Activated T-cell treated with anti-CD3 and anti-CD28 coated beads, Interleukin-2, amount 50 U/mL, for 48 hours (primary cell): ENCODE results near the gene GPR158.

Experiments used
- DNase-seq, 2 experiments: peaks; one replicate each; pipeline ENCODE4 v3.0.0-alpha.2; 2020

GPR158 gene

DNA sequence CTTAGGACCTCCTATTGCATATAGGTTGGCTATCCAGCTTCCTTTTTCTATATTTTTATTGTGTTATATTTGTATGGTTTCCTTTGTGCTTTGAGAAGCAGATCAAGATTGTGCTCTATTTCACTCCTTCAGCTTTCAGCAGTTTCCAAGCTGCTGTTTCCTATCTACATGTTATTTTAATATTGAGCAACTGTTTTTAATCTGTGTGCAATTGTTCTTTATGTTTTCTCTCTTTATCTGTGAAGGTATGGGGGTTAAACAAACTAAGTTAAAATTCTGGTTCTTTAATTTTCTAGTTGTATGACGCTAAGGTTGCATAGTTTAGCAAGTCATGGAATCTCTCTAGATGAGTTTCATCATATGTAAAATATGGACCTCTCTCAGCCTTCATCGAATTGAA lies 251.0 kb downstream of the GPR158 start:
- DNase-seq: no peak

DNA sequence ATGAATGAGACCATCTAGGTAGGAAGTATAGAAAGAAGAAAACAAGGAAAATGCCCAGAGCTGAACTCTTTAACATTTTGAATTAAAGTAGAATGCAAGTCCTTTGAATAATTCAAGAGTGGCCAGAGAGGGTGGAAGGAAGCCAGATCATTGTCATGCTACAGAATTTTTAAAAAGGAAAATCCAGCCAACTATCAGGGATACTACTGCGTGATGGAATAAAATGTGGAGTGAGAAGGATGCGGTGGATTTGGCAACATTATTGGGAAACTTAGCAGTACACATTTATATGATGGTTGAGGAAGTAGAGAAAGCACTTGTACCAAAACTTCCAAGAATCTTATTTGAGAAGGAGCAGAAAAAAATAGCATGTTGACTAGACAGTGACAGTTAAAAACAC lies 261.6 kb downstream of the GPR158 start:
- DNase-seq: no peak

DNA sequence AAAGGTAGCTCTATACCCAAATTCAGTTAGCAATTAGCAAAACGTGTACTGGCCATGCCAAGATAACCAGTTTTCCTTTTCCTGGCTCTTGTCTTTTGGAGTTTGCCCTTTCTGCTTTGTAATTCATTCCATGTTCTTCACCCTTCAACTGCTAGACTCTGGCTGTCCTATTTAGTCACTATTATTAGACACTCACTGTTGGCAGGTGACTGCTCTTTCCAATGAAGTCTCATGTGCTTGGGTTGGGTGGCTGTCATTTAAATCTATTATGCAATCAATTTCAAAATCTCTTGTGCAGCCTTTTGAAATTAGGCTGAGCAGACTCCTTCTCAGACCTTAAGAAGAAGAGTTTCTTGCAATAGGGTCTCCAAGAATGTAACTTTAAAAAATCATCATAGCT lies 266.5 kb downstream of the GPR158 start:
- DNase-seq: no peak

DNA sequence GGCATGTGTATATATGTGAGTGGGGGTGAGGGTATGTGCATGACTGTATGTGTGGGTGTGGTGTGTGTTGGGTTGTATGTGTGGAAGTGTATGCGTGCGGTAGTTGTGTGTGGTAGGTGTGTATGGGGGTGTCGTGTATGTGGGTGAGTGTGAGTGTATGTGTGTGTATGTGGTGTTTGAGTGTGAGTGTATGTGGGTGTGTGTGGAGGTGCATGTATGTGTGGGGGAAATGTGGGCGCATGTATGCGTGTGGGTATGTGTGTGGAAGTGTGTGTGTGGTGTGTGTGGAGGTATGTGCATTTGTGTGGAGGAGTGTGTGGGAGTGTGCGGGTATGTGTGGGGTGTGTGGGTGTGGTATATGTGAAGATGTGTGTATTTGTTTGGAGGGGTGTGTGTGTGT lies 269.5 kb downstream of the GPR158 start:
- DNase-seq: no peak

DNA sequence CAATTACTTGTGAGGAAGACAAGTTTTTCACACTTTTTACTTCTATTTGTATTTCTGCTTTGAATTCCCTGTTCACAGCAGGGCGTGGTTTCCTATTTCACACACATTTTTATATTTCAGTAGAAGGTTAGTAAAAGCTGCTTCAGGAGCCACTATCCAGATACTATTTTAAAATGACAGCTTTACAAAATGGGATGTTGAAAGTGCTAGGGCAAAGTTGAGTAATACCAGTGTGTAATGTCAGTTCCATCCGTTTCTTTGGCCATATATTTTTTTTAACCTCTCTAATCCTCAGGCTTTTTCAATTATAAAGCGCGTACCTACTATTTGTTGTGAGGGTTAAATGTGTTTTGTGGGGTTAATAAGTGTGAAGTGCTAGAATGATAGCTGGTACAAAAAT lies 276.6 kb downstream of the GPR158 start:
- DNase-seq: no peak

DNA sequence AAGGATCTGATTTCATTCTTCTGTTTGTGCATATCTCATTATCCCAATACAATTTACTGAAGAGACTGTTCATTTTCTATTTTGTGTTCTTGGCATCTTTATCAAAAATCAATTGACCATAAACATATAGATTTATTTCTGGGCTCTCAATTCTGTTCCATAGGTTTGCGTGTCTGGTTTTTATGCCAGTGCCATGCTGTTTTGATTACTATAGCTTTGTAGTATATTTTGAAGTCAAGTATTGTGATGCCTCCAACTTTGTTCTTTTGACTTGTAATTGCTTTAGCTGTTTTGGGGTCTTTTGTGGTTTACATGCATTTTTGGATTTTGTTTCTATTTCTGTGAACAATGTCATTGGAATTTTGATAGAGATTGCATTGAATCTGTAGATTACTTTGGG lies 278.8 kb downstream of the GPR158 start:
- DNase-seq: no peak

DNA sequence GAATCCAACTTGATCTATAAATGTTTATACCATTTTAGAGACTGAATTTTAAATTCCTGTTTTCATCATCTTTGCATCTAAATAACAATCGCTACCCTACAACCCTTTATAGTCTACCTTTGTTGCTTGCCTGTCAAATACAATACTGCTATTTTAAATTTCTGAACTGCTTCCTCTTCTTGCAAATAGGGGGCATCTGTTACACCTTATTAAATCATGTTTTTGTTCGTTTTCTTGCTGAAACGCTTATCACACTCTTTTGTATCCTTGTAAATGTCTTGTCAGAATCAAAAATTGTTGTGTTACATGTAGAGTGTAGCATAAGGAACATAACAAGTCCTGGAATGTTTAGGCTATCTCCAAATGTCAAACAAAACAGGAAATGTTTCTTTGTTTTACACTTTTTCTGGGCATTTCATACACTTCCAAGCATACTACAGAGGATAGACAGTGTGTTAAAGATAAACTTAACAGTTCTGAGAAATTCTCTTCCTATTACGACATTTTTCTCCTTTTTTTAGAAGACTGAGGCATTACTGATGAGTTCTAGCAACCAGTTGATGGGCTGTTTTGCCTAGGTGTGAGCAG lies 281.3 kb downstream of the GPR158 start:
- no peak for DNase-seq

DNA sequence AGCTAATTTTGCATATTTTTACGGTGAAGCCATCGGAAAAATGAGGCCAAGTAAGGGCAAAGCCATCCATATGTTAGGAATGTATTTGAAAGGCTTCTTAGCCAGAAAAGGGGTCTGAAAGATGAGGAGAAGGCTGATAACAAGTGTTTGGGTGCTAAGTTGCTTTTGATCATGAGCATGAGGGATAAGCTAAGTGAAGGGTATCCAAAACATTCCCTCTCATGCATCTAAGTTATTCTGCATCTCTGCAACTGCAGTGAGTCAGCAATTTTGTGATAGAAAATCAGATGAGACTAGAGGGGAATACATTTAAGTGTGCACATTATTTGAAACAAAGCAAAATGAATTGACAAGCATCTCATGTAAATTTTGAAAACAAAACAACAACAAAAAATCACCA lies 282.8 kb downstream of the GPR158 start:
- DNase-seq: no peak

DNA sequence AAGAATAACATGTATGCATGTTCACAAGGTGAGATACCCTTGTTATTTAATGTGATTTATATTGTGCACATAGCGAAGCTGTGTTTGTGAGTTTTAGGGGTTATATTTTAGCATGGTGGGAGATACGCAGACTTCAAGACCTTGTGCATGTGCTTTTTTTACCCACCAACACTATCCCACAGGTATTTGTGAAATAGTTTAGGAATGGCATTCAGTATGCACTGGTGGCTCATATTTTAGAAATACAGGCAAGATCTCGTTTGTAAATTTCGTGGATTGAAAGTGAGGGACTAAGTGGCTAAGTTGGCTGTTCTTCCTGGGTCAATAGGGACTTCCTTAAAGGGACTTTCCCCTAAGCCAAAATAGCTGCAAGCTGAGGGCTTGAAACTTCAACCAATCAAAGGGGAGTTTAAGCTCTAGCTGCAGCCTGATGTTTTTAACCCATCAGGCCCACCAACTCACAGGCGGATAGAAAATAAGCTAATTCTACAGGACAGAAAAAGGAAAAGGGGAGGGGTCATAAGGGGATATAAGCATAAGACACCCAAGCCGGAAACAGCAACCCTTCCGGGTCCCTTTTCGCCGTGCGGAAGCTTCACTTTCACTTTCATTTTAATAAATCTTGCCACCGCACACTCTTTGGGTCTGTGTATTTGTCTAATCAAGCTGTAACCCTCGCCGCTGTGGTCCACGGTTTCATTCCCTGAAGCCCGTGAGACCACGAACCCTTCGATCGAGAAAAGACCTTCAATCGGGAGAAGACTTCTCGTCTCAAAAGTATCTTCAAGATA lies 291.0 kb downstream of the GPR158 start:
- DNase-seq: no peak

DNA sequence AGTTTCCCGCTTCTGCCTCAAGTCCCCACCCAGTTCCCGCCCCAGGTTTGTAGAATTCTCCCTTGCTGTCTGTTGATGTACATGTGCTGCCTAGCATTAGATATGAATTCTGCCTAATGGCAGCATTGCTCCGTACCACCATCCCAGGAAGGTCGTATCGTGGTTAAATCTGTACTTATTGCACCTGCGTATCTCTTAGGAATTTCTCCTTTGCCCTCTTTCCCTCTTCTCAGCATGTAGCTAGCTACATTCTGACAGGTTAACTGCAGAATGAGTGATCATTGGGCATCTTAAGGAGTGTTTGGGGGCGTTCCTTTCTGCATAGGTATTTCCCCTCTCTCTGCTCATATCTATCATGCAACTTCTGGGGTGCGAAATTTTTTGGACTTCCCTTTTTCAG lies 293.1 kb downstream of the GPR158 start:
- DNase-seq: no peak

DNA sequence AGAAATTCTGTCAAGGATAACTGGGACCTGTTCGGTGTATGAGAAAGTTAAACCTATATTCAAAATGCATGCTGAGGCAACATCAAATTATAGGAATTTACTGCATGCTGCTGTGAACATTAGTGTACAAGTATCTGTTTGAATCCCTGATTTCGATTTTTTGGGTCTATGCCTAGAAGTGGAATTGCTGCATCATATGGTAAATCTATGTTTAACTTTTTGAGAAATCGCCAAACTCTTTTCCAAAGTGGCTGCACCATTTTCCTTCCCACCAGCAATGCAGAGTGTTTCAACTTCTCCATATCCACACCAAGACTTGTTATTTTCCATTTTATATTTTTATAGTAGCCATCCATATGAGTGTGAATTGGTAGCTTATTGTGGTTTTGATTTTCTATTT lies 306.7 kb downstream of the GPR158 start:
- DNase-seq: no peak

DNA sequence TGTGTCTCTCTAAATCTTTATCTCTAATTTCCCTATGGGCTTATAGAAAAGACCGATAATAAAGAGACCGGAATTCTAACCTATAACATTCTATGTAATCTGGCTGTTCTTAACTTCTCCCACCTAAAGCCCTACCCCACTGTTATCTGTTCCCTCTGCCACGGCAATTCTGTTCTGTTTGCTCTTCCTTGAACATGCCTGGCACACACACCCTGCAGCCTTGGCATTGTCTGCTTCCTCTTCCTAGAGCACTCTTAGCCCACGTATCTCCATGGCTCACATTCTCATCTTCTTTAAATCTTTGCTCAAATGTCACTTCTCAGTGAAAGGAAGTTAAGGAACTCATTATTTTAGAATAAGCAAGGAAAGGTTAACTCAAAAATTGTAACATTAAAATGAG lies 309.2 kb downstream of the GPR158 start:
- no peak for DNase-seq

DNA sequence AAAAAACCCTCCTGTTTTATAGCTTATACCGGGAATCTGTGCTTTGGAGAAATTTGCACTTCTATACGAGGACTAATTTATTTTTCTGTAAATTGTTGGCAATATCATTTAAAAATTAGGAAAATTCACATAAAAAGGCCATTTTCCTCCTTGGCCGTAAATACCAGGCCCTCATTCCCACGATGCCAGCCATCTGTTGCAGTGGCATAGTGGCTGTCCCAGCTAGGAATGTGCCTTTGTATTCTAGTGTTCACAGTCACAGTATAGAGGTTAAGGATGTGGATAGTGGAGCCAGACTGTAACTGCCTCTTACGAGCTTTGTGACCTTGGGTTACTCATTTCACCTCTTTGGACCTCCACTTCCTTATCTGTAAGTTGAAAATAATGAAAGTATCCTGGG lies 312.5 kb downstream of the GPR158 start:
- no peak for DNase-seq

DNA sequence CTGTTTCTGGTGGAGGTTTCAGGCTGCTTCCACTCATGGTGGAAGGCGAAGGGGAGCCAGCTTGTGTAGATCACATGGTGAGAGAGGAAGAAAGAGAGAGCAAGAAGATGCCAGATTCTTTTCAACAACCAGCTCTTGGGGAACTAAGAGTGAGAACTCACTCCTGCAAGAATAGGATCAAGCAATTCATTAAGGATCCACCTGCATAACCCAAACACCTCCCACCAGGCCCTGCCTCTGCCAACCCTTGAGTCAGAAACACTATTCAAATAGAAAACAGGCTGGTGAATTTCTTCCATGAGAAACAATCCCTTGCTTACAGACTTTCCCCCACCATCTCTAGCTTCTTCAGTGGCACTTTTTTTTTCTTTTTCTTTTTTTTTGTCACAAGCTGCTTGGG lies 317.2 kb downstream of the GPR158 start:
- DNase-seq: no peak

DNA sequence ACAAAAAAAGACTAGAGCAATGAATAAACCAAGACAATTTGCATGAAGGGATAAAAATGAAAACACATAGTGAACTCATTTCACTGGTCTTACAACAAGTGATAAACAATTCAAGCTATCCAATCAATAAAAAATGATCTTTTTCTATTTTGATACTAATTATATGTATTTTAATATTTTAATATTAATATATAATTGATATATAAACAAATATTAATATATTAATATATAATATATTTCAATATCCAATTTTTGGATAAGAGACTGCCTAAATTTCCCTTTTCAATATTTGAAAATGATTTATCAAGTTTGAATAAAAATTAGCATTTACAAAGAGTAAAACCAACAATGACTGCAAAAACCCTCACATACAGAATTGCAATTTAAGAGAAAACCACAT lies 317.9 kb downstream of the GPR158 start:
- DNase-seq: no peak

DNA sequence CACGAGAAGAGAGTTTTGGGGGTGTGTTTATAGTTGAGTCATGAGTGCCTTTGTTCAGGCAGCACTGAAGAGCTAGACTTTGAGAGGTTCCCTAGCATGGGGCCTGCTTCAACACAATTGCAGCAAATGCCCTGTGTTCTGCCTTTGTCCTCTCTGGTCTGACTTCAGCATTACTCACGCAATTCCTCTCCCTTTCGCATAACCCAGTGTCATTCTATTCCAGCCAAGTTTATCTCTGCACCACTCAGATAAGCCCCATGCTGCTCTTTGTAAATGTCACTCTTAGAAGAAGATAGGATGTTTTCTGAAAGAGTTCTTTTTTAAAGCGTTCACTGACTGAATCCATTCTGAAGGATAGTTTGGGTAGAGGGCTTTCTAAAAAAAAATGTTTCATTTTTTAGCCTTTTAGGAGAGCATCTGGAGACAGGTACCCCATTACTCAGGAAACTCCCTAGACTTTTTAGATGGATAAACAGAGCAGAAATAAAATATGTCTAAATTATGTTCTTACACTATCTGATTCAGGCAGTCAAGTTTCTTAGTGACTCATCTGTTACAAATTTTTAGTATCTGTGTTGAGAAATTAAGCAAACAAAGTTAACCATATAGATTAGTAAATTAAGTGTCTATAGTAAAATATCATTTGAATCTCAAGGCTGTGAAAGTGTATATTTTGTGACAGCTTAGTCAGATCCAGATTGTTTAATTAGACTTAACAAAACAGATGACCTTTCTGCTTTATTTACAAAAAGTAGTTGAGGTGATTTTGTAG lies 318.5 kb downstream of the GPR158 start:
- no peak for DNase-seq

DNA sequence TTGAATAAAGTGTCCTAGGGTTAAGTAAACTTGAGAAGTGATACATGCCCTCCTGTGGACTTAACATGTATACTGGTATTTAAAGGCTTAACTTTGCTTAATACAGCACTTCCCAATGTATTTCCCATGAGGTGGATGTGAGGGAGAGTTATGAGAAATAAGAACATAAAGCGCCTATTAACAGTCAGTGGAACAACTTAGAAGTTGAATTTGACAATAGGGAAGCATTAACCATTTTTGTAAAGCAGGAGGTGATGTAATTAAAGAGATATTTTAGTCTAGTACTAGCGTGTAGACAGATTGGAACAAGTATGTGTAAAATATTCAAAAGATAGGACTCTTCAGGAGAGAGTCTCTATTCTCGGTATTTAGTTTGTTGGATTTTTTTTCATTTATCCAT lies 322.4 kb downstream of the GPR158 start:
- DNase-seq: no peak

DNA sequence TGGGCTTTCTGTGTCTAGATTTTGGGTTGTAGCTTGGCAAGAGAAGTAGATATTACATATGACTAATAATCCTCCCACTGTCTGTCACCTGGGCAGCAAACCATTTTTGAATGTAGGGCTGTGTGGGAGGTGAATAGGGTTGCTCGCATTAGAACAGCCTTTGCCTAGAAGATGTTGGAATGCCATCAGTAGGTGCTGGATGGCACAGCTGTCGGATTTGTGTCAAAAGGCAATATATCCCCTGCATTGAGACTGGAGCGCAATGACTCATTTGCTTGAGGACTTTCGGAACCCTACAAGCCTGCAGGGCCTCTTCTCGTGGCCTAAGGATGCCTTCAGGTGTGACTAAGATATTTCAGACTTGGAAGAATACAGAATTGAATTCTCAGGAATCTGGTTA lies 323.8 kb downstream of the GPR158 start:
- no peak for DNase-seq

DNA sequence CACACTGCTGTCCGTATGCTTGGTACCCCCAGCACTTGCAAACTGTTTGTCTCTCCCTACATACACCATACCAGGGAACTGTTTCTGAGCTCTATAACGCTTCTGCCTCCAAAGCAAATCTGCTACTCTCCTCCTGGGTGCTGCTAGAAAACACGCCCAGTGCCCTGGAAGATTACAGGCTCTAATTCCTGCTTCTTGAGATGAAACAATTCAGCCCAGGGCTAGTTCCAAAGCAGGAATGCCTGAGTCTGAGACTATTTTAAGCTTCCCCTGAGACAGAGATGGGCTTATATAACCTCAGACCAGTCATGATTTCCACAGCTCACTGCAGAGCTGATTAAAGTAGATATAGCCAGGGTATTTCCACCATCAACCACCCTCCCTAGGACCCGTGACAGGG lies 327.1 kb downstream of the GPR158 start:
- no peak for DNase-seq

DNA sequence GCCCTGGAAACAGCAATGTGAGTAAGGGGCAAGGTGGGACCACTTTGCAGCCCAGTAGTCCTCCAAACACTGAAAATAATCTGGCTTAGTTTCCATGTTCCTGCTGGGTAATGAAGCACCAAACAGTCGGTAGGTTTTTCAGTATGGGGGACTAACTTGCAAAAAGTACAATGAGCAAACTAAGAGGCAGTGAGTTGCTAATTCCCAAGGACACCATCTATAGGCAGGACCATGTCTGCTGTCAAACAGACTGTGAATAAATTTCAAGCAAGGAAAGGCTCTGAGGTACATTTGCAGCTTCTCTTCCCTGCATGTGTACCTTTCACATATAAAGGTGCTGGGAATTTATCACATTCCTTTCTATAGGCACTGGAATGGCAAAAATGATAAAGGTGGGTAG lies 327.7 kb downstream of the GPR158 start:
- no peak for DNase-seq

DNA sequence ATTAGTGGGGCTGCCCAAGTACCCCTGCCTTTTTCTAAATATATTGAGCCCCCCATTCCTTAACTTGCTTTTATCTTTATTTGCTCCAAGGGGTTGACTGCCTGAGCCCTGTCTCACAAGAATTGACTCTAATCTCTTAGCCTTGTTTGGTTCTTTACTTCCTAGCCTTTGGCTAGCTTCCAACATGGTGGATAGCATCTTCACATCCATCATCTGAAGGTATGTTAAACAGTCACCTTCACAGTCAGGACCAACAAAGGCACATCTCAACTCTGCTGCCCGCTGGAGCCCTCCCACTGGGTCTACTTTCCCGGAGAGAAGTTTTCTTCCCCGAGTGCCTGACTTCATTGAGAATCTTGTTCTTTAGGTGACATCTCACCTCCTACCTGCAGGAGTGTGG lies 329.5 kb downstream of the GPR158 start:
- DNase-seq: no peak

DNA sequence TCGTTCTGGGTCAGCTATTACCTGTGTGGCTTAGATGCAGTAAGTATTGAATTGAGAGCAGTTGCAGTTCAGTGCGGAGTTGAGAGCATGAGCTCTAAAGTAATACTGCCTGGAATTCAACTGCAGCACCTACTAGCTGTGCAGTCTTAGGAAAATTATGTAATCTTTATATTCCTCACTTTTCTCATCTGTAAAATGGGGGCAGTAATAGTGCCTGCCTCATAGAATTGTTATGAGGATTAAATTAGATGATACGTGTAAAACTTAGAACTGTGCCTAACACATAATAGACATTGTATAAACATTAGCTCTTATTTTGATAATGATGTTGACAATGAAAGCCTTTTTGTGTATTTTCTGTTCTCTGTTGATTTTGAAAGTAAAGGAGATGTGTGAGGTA lies 330.0 kb downstream of the GPR158 start:
- no peak for DNase-seq

DNA sequence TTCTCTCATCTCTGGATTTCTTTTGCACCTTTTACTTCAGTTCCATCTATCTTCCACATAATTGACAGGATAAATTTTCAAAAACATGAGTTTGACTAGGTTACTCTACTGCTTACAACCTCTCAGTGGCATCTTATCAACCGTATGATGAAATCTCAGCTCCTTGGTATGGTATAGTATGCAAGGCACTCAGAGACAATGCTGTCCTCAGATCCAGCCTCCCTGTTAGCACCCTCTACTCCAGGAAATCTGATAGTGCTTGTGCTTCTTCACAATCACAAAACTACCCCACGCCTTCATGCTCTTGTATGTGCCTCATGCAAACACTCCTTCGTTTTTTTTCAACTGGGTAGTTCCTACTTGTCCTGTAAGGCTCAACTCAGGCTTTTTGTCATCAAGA lies 330.7 kb downstream of the GPR158 start:
- no peak for DNase-seq

DNA sequence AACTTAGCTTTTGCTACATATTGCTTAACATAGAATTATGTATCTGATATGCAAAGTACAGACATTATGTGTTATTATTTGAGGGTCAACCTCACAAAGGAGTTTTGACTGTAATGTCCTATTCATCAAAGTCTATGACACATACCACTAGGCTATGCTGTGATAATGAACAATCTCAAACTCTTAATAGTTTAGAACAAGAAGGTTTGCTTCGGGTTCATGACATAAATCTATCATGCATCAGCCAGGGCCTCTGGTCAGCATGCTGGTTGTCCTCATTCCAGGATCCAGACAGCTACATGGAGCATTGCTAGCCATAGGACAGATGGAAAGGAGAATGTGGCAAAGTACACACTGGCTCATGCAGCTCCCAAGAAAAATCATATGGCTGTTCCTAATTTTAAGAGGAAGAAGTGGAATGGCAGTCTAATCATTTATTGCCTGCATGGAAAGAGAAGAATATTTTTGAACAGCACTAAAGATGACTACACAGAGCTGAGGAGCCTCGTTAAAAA lies 332.1 kb downstream of the GPR158 start:
- no peak for DNase-seq
